Measurements from ENCODE around the gene HEATR5A. TPM values are rescaled to one million over a fixed set of nuclear protein-coding genes. Genes with fewer than 3 reads are reported as not detected.

HEATR5A gene
- total and polyA plus RNA-seq, 2 of the 13 experiments (the other 11 are each of a cell fraction or from before 2014, with no cell fraction given): 36.4 to 105 TPM

DNA sequence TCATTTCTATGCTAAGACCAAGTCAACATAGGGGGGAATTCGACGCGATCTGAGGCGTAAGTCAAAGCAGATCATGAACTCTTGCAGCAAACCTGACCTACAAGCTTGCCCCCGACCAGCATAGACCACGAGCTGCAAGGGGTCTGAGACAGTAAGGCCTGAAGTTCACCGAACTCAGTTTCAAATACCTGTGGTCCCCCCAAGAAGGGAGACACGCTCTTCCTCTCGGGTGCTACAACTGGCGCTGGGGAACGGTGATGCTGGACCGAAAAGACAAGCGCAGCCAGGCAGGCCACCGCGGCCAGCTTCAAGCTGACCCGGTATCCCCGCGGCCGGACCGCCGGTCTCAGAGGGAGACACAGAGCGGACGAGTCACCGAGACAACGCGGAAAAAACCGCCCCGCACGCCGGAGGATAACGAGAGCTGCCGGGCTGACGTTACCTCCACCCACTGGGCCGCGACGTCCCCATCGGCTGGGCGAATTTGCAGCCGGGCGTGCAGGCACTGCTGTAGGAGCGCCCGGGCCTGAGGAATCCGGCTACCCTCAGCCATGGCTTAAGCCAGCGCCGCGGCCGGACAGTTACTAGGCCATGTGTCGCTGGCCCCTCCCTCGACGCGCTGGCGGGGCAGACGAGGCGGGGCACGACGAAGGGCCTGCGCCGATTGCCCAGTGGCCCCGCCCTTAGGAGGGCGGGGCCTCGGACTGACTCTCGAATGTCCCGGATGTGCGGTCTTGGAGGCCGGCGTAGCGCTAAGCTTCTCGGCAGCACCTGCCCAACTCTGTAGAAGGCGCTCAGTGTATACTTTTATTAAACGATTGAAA, 36.7 kb upstream of the HEATR5A start, which contains the start of gene DTD2 (continued):
- TF ChIP-seq, protein P1, sequence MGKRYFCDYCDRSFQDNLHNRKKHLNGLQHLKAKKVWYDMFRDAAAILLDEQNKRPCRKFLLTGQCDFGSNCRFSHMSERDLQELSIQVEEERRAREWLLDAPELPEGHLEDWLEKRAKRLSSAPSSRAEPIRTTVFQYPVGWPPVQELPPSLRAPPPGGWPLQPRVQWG (CRISPR knock-in tag; IDR thresholded peaks at IDR 0.05; ENCODE audit: borderline replicate concordance, low read depth): 0 out of 2 replicates have a peak, but pooled peaks have one; percentile 70
- TF ChIP-seq ZNF839 (CRISPR knock-in tag; IDR thresholded peaks at IDR 0.05; ENCODE audit: borderline replicate concordance): peak; percentile 100
- TF ChIP-seq, protein P2, sequence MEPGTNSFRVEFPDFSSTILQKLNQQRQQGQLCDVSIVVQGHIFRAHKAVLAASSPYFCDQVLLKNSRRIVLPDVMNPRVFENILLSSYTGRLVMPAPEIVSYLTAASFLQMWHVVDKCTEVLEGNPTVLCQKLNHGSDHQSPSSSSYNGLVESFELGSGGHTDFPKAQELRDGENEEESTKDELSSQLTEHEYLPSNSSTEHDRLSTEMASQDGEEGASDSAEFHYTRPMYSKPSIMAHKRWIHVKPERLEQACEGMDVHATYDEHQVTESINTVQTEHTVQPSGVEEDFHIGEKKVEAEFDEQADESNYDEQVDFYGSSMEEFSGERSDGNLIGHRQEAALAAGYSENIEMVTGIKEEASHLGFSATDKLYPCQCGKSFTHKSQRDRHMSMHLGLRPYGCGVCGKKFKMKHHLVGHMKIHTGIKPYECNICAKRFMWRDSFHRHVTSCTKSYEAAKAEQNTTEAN (CRISPR knock-in tag; conservative IDR thresholded peaks at IDR 0.05): peak; percentile 96
- TF ChIP-seq, protein P3, sequence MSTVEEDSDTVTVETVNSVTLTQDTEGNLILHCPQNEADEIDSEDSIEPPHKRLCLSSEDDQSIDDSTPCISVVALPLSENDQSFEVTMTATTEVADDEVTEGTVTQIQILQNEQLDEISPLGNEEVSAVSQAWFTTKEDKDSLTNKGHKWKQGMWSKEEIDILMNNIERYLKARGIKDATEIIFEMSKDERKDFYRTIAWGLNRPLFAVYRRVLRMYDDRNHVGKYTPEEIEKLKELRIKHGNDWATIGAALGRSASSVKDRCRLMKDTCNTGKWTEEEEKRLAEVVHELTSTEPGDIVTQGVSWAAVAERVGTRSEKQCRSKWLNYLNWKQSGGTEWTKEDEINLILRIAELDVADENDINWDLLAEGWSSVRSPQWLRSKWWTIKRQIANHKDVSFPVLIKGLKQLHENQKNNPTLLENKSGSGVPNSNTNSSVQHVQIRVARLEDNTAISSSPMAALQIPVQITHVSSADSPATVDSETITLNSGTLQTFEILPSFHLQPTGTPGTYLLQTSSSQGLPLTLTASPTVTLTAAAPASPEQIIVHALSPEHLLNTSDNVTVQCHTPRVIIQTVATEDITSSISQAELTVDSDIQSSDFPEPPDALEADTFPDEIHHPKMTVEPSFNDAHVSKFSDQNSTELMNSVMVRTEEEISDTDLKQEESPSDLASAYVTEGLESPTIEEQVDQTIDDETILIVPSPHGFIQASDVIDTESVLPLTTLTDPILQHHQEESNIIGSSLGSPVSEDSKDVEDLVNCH (CRISPR knock-in tag; IDR thresholded peaks at IDR 0.05): peak; percentile 99
- TF ChIP-seq, protein P4, sequence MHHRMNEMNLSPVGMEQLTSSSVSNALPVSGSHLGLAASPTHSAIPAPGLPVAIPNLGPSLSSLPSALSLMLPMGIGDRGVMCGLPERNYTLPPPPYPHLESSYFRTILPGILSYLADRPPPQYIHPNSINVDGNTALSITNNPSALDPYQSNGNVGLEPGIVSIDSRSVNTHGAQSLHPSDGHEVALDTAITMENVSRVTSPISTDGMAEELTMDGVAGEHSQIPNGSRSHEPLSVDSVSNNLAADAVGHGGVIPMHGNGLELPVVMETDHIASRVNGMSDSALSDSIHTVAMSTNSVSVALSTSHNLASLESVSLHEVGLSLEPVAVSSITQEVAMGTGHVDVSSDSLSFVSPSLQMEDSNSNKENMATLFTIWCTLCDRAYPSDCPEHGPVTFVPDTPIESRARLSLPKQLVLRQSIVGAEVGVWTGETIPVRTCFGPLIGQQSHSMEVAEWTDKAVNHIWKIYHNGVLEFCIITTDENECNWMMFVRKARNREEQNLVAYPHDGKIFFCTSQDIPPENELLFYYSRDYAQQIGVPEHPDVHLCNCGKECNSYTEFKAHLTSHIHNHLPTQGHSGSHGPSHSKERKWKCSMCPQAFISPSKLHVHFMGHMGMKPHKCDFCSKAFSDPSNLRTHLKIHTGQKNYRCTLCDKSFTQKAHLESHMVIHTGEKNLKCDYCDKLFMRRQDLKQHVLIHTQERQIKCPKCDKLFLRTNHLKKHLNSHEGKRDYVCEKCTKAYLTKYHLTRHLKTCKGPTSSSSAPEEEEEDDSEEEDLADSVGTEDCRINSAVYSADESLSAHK (CRISPR knock-in tag; IDR thresholded peaks at IDR 0.05; ENCODE audit: borderline replicate concordance): peak; percentile 82; the same call in 1 of the 2 replicates
- peak; percentile 94; the same call in 1 of the 2 replicates for TF ChIP-seq HOXA9 (CRISPR knock-in tag; IDR thresholded peaks at IDR 0.05; ENCODE audit: borderline replicate concordance)
- 0 out of 2 replicates have a peak, but pooled peaks have one; percentile 8 for TF ChIP-seq CBX2 (IDR thresholded peaks at IDR 0.05; ENCODE audit: low read depth, low read length)
- peak; percentile 89 for TF ChIP-seq CBX2 (CRISPR knock-in tag; IDR thresholded peaks at IDR 0.05; ENCODE audit: low read depth)
- no peak for TF ChIP-seq SNRNP70 (IDR thresholded peaks at IDR 0.05; ENCODE audit: low read depth, low read length)
- TF ChIP-seq MIXL1 (CRISPR knock-in tag; IDR thresholded peaks at IDR 0.05): peak; percentile 70
- peak; percentile 100 for TF ChIP-seq ZNF451 (CRISPR knock-in tag; IDR thresholded peaks at IDR 0.05)
- peak; percentile 92; the same call in 1 of the 2 replicates for TF ChIP-seq CC2D1A (CRISPR knock-in tag; IDR thresholded peaks at IDR 0.05)
- TF ChIP-seq ATM (IDR thresholded peaks at IDR 0.05; ENCODE audit: borderline replicate concordance): no peak
- TF ChIP-seq, protein P5, sequence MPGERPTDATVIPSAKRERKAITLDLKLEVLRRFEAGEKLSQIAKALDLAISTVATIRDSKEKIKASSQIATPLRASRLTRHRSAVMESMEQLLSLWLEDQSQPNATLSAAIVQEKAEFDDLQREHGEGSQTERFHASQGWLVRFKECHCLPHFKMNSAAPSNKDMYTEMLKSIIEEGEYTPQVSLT (CRISPR knock-in tag; IDR thresholded peaks at IDR 0.05; ENCODE audit: borderline replicate concordance, low read depth): no peak; the same call in 1 of the 2 replicates
- TF ChIP-seq NFKB2 (CRISPR knock-in tag; IDR thresholded peaks at IDR 0.05; ENCODE audit: borderline replicate concordance): peak; percentile 100; the same call in 1 of the 2 replicates
- TF ChIP-seq ZNF564 (CRISPR knock-in tag; IDR thresholded peaks at IDR 0.05): peak; percentile 99
- TF ChIP-seq PITX1 (CRISPR knock-in tag; IDR thresholded peaks at IDR 0.05): peak; percentile 99
- TF ChIP-seq, protein P6, sequence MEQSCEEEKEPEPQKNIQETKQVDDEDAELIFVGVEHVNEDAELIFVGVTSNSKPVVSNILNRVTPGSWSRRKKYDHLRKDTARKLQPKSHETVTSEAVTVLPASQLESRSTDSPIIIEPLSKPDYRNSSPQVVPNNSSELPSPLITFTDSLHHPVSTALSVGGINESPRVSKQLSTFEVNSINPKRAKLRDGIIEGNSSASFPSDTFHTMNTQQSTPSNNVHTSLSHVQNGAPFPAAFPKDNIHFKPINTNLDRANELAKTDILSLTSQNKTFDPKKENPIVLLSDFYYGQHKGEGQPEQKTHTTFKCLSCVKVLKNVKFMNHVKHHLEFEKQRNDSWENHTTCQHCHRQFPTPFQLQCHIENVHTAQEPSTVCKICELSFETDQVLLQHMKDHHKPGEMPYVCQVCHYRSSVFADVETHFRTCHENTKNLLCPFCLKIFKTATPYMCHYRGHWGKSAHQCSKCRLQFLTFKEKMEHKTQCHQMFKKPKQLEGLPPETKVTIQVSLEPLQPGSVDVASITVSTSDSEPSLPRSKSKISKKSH (CRISPR knock-in tag; IDR thresholded peaks at IDR 0.05; ENCODE audit: borderline replicate concordance): peak; percentile 100
- no peak for TF ChIP-seq U2AF1 (optimal IDR thresholded peaks at IDR 0.05; ENCODE audit: low read depth, low read length)
